ENCODE data around the gene ADAMTS17.

The ADAMTS17 gene

DNA sequence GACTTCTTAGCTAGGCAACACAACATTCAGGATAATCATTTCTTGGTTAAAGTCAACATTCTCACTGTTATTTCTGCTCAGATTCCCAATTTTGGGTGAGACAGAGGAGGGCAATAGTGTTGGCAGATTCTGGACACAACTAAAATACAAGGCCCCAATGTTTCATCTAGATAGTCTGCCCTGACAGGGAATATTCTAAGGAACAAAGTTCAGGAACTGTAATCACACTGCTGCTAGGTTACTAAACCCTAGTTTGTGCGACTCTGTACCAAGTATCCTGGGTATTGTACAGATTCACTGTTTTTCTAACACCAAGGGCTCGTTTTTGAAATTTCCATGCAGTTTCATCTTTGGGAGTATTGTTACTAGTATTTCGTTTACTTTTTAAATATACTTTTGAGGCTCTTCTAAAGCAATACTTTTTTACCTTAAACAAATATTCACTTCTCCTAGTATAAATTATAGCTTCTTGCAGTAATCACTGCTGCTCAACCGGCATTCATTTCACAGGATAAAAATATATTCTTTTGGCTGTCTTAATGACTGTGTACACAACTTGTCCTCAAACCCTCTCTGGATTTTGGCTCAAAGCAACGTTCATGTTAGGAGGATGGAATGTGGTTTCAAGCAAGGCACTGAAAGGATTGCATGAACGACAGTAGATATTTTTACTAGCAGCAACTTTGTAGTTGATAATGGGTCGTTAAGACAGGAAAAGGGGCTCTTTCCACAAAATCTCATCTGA lies 167.4 kb downstream of the ADAMTS17 start:
- no peak for DNase-seq (ENCODE audit: low read depth in 1 of 2, low spot score in 1 of 2)

GRCh38 chr15:100172356-100173024 lies 169.3 kb downstream of the ADAMTS17 start:
- no peak for DNase-seq (ENCODE audit: low read depth in 1 of 2, low spot score in 1 of 2)

GRCh38 chr15:100171411-100171810 lies 170.4 kb downstream of the ADAMTS17 start:
- DNase-seq (ENCODE audit: low read depth in 1 of 2, low spot score in 1 of 2): no peak

- DNase-seq (ENCODE audit: low read depth in 1 of 2, low spot score in 1 of 2): no peak
These were observed 171.2 kb downstream of the ADAMTS17 start for GRCh38 chr15:100170291-100171210.

DNA sequence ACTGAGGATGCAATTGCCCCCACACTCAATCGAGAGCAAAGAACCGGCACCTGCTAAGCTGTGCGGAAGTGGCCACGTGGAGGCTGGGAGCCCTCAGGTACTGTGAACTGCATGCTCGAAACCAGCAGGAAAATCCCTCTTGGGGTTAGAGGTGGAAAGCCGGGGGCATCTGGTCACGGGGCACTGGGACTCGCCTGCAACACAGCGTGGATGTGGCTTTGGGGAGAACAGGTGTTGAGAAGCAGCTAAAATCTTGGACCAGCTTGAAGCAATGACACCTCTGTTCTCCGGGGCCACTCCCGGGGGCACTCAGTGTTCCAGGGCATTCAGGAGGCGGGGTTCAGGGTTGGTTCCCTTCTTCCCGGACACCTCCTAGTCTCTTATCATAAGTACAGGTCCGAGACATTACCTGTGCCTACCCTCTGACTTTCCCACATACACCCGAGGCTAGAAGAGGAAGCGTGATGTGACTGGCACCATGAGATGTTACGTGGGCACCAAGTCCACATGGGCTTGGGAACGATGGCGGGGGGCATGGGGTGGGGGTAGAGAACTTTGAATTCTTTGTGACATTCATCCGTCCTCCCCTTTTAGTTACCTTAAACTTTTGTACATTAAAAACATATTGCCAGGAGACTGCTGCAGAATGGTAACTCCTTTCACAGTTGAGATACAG lies 172.0 kb downstream of the ADAMTS17 start:
- no peak for DNase-seq (ENCODE audit: low read depth in 1 of 2, low spot score in 1 of 2)

DNA sequence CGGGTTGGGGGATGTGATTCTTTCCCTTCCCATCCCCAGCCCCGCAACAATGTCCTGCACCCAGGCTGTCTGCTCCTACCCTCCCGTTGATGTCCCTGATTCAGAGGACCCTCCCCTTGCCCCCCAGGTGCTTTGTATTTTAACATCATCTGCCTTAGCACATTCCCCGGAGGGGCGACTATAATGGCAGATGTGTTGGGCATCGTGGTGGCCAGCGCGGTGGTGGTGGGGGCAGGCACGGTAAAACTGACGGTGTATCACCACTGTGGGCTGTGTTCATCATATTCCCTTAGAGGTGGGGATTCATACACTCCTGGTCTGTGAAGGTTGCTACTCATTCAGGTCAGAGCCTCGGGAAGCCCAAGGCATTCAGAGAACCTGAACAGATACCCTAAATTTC lies 173.0 kb downstream of the ADAMTS17 start:
- no peak for DNase-seq (ENCODE audit: low read depth in 1 of 2, low spot score in 1 of 2)

DNA sequence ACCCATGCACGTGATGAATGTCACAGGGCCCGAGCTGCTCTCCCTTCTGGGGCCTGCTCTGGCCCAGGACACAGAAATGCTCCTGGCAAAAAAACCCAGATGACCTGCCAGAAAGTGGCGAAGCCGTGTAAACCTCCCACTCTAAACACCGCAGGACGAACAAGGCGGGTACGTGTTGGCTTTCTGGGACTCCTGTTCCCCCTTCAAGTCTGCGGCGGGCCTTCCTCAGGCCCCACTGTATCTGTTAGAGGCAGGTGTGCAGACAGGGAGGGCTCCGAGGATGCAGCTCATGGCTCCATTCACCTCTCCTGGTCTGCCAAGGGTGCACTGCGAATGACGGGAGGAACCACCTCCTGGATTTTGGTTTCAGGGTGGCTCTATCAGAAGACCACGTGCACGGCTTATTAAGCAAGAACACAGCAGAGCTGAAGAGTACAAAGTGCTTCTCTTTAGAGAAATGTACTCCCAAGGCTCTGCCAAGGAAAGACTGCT lies 173.8 kb downstream of the ADAMTS17 start:
- no peak for DNase-seq (ENCODE audit: low read depth in 1 of 2, low spot score in 1 of 2)

DNA sequence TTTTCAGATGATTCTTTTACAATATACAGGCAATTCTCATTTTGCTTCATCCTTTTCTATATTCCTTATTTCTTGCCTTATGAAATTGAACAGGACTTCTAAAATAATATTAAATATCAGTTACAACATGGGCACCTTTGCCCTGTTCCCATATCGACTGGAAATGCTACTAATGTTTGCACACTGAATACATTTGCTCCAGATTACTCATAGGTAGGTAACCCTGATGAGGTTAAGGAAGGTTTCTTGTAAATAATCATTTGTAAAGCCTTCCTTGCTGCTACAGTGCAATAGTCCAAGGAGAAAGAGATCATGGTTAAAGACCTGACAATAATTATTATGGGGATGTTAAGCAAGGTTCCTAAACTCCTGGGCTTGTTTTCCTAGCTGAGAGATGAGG lies 175.5 kb downstream of the ADAMTS17 start:
- no peak for DNase-seq (ENCODE audit: low read depth in 1 of 2, low spot score in 1 of 2)

DNA sequence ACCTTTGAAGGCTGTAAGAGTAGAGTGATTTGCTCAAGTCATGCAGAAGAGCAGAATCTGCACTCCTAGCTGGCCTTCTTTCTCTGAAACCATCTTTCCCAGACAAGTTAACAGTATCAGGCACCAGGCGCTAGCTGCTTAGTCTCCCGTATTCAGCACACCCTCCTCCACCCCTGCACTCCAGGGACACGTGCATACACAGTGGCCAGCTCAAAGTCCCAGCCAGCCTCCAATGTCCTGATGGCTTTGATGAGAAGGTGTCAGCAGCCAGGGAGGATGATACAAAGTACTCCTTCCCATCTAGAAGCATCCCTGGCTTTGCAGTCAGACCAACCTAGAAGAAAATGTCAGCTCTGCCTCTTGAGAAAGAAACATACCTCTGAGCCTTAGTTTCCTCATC lies 177.8 kb downstream of the ADAMTS17 start:
- DNase-seq (ENCODE audit: low read depth in 1 of 2, low spot score in 1 of 2): no peak

- no peak for DNase-seq (ENCODE audit: low read depth in 1 of 2, low spot score in 1 of 2)
These were observed 180.8 kb downstream of the ADAMTS17 start for GRCh38 chr15:100160953-100161352.

GRCh38 chr15:100159436-100159835 lies 182.3 kb downstream of the ADAMTS17 start:
- no peak for DNase-seq (ENCODE audit: low read depth in 1 of 2, low spot score in 1 of 2)

GRCh38 chr15:100158356-100158755 lies 183.4 kb downstream of the ADAMTS17 start:
- no peak for DNase-seq (ENCODE audit: low read depth in 1 of 2, low spot score in 1 of 2)

DNA sequence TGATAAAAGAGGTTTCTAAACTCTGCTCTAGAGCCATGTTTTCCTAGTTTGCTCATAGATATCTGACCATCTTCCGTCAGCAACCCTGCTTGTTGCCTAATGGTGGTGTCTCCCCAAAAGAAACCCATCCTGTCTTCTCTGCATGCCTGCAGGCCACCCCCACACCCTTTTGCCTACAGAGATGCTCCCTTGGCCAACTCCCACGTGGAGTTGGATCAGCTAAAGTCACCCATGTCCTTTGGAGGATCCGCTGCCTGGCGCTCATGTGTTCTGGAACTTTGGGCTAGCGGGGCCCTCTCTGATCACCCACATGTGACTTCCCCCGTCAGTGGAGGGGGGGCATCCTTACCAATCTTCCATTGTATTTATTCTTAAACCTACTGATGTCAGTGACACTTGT lies 185.6 kb downstream of the ADAMTS17 start:
- DNase-seq (ENCODE audit: low read depth in 1 of 2, low spot score in 1 of 2): no peak

GRCh38 chr15:100154338-100154737 lies 187.4 kb downstream of the ADAMTS17 start:
- no peak for DNase-seq (ENCODE audit: low read depth in 1 of 2, low spot score in 1 of 2)

GRCh38 chr15:100152463-100152862 lies 189.3 kb downstream of the ADAMTS17 start:
- no peak for DNase-seq (ENCODE audit: low read depth in 1 of 2, low spot score in 1 of 2)

DNA sequence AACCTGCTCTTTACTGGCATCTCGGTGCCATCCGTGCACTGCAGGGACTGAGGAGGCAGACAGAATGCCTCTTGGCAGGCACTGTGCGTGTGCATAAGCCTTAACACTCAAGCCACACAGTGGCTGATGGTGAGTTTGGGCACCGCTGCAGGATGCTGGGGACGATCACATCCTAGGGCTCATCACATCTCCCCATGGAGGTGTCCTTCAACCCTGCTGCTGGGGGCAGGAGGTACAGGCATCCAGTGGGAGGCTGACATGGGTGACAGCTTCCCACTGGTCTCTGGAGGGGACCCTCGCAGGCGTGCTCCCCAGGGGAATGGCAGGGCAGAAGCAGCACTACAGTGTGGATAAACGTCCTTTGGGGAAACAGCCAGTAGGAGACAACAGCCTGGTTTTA lies 190.9 kb downstream of the ADAMTS17 start:
- DNase-seq (ENCODE audit: low read depth in 1 of 2, low spot score in 1 of 2): no peak

- DNase-seq (ENCODE audit: low read depth in 1 of 2, low spot score in 1 of 2): no peak
These were observed 193.9 kb downstream of the ADAMTS17 start for GRCh38 chr15:100147828-100148227.

DNA sequence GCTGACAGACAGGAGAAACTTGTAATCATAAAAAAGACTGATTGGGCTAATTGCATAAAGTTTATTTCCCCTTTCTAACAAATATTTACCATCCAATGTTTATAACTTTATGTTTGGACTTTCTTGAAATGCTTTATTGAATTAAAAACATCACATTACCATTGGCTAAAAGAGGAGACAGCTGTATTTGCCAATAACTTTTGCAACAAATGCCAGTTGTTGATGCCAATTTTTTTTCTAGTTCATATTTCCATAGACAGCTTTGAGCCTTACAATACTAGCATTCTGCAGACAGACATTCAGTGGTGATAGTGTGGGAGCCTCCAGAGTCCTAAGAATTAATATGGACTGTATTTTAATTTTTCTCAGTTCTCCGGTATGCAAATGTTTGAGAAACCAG lies 198.4 kb downstream of the ADAMTS17 start:
- no peak for DNase-seq (ENCODE audit: low read depth in 1 of 2, low spot score in 1 of 2)

DNA sequence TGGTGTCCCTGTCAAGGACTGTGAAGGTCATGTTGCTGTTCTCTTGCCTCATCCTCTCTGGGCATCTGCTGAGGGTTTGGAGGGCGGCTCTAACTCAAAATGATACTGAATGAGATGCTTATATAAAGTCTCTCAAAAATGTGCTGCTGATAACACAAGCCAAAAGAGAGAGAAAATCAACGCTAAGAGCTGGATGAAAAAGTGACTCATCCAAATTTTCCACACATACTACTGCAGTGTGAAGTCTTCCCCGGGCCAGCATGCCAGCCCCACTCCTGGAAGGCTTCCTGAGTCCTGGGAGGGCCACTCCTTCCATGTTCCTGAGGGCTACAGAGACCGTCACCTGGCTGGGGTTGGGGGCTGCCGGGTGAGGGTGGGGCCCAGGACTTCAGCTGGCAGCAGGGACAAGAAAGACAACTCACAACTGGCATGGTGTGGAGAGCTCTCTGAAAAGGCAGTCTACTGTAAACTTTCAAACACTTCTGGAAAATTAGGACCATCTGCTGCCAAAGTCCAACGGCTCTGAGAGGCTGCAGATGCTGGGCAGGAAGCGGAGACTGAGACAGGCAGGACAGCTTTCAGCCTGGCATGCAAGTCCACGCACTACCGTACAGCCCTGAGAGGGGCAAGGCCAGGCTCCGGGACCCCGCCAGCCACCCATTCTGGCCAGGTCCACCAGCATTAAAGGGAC lies 200.3 kb downstream of the ADAMTS17 start:
- DNase-seq (ENCODE audit: low read depth in 1 of 2, low spot score in 1 of 2): no peak

GRCh38 chr15:100140527-100141308 lies 201.1 kb downstream of the ADAMTS17 start:
- DNase-seq (ENCODE audit: low read depth in 1 of 2, low spot score in 1 of 2): no peak
